HG03097 (cell line): Measurements from ENCODE around the gene RDH11.

Experiments used
- ATAC-seq: cut with Tn5 transposase; IDR thresholded peaks from one replicate; pipeline ENCODE4 v1.9.1; 2021; ENCODE audit not compliant: unreplicated experiment, low FRiP score

Gene RDH11

DNA sequence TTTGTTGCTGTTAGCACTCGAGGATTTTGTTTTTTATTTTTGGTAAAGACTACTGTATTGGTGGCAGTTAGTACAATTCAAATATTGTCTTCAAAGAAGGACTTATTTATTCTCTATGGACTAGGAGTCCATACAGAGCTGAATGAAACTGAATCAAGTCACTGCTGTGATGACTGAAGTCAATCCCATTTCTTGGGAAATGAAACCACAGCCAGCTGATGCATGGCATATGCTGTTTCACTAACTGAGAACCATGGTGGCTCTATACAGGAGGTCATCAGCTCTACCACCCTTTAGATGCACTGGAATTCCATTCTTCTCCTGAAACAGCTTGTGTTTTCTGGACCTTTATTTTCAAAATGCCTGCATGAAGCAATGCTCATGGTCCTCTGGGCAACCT, 43.4 kb downstream of the RDH11 start:
- ATAC-seq, result no peak

DNA sequence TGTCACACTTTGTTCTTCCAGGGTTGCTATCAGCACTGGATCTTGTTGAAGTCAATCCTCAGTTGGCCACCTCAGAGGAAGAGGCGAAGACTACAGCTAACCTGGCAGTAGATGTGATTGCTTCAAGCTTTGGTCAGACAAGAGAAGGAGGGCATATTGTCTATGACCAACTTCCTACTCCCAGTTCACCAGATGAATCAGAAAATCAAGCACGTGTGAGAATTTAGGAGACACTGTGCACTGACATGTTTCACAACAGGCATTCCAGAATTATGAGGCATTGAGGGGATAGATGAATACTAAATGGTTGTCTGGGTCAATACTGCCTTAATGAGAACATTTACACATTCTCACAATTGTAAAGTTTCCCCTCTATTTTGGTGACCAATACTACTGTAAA, 44.9 kb downstream of the RDH11 start:
- ATAC-seq, result no peak

DNA sequence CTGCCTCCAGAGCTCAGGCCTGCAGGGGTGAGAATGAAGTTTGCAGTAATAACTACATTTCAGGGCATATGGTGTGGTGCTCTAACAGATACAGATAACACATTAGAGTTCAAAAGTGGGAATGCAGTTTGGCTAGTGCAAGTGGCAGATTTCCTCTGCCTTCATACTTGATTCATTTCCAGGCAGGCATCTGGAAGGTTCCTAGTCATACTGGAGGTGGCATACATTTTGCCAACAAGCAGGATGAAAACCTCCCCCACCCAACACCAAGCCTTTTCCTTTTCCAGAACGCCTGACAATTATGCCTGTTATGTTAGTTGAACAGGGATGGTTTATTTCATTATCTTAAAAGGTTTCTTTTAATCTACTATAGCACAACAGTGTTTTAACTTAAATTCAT, 45.4 kb downstream of the RDH11 start:
- no peak for ATAC-seq

DNA sequence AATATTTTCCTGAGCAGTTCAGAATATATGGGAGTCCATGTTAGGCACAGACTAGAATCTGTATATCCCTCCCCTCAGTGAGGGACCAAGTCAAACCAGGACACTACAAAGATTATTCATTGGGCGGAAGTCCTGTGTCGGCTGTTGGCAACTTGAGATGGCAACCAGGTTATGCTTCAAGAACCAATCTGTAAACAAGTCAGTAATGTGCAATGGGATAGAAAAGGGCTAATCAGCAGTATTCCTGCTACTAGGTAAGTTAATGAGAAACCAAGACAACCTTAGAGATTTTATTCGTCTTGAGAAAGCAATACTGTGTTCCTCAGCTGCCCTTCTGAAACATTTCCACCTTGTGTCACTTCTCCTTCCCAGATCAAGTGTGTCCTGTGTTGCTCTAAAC, 49.4 kb downstream of the RDH11 start:
- ATAC-seq, result no peak

- no peak for ATAC-seq
These were observed 50.1 kb downstream of the RDH11 start for GRCh38 chr14:67645414-67645813.

GRCh38 chr14:67644428-67644827, 51.1 kb downstream of the RDH11 start:
- ATAC-seq, result no peak

- ATAC-seq, result no peak
These were observed 51.9 kb downstream of the RDH11 start for GRCh38 chr14:67643713-67644112.

DNA sequence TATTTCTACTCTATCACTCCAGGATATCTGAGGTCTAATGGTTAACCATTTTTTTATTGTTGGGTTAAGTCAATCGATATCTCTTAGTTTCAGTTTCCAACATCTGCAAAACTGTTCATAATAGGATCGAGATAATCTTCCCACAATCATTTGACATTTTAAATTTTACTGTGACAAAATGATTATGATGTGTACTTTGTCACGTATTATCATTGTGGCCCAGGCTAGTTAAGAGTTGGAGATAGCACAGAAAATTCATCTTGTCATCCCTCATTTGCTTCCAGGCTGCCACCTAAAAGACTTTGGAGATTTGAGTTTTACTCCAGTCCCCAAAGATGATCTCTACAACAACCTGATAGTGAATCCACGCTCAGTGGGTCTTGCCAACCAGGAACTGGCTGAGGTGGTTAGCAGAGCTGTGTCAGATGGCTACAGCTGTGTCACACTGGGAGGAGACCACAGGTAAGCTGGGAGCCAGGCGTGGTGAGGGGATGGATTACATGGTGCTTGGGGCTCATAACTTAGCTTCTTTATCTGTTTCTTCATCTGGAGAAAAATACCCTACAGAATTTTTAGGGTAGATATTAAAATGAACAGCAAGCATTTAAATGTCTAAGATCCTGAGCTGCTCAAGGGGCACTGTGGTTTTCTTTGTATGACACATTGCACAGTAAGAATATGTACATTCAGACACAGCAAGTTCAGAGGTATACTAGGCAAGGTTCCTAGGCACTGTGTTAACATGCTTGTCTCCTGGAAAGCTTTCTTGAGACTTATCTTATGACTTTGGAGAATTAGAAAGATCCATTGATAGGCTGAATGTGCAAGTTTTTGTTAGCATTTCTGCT, 53.4 kb downstream of the RDH11 start:
- no peak for ATAC-seq

- ATAC-seq, result no peak
These were observed 54.1 kb downstream of the RDH11 start for GRCh38 chr14:67641480-67641879.

DNA sequence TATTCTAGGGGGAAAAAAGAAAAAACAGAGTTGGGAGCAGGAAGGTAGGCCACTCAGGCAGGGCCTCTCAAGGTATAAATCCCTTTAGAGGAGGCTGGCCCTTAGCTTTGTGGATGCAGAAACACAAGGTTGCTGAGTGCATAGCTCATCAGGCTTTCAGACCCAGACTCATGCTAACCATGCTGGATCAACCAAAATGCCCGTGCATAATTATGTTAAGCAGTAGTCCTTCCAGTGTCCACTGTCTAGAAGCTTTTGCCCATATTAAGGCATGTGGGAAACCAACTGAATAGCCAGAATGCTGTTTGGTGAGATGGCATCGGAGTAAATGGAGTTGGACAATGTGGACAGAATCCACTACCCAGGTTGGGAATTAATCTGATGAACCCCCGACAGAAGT, 56.9 kb downstream of the RDH11 start:
- ATAC-seq, result no peak

GRCh38 chr14:67636361-67636919, 59.1 kb downstream of the RDH11 start:
- no peak for ATAC-seq

DNA sequence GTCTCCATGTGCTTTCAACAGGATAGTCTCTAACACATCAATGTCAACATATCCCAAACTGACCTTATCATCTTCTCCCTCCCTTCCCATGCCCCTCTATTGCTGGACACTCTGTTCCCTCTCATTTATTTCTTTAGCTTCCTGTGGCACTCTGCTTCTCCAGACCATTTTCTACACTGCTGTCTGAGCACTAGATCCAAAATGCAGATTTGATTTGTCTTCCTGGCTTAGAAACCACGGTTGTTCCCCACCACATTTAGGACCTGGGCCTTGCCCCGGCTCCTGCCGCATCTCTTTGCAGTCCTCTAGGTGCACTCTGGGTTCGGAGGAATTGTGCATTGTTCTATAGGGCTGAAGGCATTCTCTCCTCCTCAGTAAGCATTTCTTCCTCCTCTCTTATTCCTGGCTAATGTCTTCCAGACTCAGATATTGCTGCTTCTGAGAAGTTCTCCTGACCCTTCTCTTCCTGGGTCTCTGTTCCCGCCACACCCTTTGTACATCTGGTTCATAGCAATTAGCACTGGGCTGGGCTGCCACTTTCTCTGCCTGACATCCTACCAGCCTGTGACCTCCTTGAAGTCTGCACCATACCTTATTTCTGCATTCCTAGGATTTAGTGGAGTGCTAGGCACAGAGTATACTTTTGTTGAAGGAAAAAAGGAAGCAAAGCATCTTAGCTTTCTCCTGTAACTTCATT, 62.0 kb downstream of the RDH11 start:
- ATAC-seq, result no peak

DNA sequence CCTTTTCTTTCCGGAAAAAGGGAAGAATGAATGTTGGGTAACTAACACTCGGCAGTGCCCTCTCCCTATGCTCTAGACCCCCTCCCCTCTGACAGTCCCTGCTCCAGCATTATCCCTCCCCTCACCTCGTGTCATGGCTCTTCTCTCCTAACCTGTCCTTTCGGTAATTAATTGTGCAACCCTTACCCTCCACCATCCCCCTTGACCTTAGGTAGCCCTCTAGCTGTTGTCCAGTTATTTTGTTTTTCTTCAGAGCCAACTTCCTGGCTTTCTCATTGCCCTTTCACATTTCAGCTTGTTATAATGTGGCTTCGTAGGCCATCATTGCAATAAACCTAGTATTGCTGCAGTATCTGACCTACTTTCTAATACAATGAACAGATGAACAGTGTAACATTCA, 64.6 kb downstream of the RDH11 start:
- ATAC-seq, result no peak

GRCh38 chr14:67630186-67630585, 65.4 kb downstream of the RDH11 start:
- no peak for ATAC-seq

GRCh38 chr14:67627519-67627918, 68.0 kb downstream of the RDH11 start:
- ATAC-seq, result no peak
